ENCODE measurements around the gene CBFA2T2.

- TF ChIP-seq CTCF (IDR thresholded peaks at IDR 0.05) (no peak), POLR2A (IDR thresholded peaks at IDR 0.05) (no peak)
These were observed 197.5 kb downstream of the CBFA2T2 start for GRCh38 chr20:33687370-33687915.

All from lower leg skin (tissue), 3 donors.